Activated naive CD4-positive, alpha-beta T cell treated with anti-CD3 and anti-CD28 coated beads, Interleukin-2, amount 50 U/mL, for 72 hours (primary cell): Measurements from ENCODE around the gene CBL. TPM values are rescaled to one million over a fixed set of nuclear protein-coding genes. Genes with fewer than 3 reads are reported as not detected.

ENCODE experiments used
- ATAC-seq, 2 donors: fragments of 150-1000 bp; cut with Tn5 transposase; 2 replicates each; pipeline ENCODE4 v1.10.0; 2021; ENCODE audit warnings: mild to moderate bottlenecking in 2 of 2, moderate library complexity in 2 of 2
- DNase-seq, 2 donors: peaks; one replicate each; pipeline ENCODE4 v3.0.0; 2021 to 2022; ENCODE audit warnings: low spot score in 2 of 2
- H3K27ac Mint-ChIP-seq, 2 donors: one replicate each; pipeline ENCODE4 v1.8.0; 2022; ENCODE audit warnings: mild to moderate bottlenecking in 2 of 2, mixed read lengths in 2 of 2
- H3K36me3 Mint-ChIP-seq, 2 donors: one replicate each; pipeline ENCODE4 v1.8.0; 2022; ENCODE audit warnings: mixed read lengths in 2 of 2
- H3K9me3 Mint-ChIP-seq, 2 donors: one replicate each; pipeline ENCODE4 v1.8.0; 2022; ENCODE audit warnings: mixed read lengths in 2 of 2
- total RNA-seq, 2 donors: library from RNA; stranded (reverse); gene quantifications; one replicate each; pipeline ENCODE4 v1.2.3, GENCODE V29; 2022

CBL gene
- total RNA-seq, 2 donors from 2014 or later, result 32.3 to 50.0 TPM

GRCh38 chr11:119355091-119355843 is 149.1 kb downstream of the CBL start:
- DNase-seq, result no peak
- ATAC-seq, result no peak
- Mint-ChIP-seq H3K36me3 (no peaks in the 10 kb centered on the region), H3K9me3 (no peaks in the 10 kb centered on the region), H3K27ac (no peak overlapping the region)

DNA sequence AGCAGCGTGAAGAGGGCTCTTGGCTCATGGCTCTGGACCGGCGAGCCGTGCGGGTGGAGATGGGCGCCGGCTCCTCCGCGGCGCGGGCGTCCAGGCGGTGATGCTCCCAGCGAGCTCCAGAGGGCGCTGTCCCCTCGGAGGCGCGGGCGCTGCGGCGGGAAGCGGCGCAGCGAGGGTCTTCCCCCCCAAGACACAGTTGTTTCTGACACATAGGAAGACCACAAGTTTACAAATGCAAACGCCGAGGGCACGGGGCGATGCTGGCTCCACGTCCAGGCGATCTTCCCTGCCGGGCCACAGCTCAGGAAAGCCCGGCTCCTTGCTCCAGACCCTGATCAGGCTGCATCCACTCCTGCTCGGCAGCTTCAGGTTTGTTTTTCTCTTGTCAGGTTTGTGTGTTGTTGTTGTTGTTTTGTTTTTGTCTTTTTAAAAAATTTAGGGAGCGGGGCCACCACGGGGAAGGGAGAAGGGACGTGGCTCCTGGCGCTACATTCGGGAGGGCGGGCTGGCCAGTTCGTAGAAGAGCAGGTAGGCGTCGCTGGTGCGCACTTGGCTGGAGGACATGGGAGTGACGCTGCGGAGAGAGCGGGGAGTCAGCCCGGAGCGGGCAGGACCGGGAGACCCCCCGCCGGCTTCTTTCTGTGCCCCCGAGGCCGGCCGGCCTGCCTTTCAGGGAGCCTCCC is 150.4 kb downstream of the CBL start:
- DNase-seq (peak; percentile 72 to 79), ATAC-seq (peak; percentile 82 to 88)
- Mint-ChIP-seq H3K36me3 (no peaks in the 10 kb centered on the region), H3K9me3 (no peaks in the 10 kb centered on the region), H3K27ac (peak overlapping the region in 1 of 2 donors; percentile 80)

DNA sequence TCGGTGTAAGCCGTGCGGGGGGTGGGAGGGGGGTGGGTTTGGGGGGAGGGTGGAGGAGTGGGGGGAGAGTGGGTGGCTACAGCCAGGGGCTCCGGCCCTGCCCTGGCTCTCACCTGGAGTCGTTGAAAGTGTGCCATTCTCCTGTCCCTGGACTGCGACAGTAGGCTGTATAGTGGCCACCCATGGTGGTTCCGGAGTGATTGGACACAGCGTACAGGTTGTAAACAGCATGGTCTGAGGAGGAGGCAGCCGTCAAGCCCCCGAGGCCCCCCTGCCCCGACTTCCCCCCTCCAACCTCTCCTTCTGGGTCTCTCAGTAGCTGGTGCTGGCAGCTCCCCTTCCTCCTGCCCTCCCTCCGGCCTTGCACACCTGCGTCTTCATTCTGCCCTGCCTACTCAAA is 150.9 kb downstream of the CBL start:
- no peaks in the 10 kb centered on the region for H3K9me3 Mint-ChIP-seq
- DNase-seq (no peak), ATAC-seq (no peak)
- H3K36me3 Mint-ChIP-seq, result no peaks in the 10 kb centered on the region
- H3K27ac Mint-ChIP-seq, result no peak overlapping the region

Other genes starting within 250 kb of the CBL start
- gene FOXR1, start 234.6 kb upstream of the CBL start, total RNA-seq, result not detected
- 10 to 100 TPM; 39.0 to 60.1 TPM for gene CENATAC, start 208.2 kb upstream of the CBL start, total RNA-seq
- gene RPS25, start 188.0 kb upstream of the CBL start, total RNA-seq, result 1,000 to 10,000 TPM; 1,843 to 2,330 TPM
- 100 to 1,000 TPM in 1 of 2 donors, 10 to 100 TPM in 1; 67.3 to 123 TPM for gene TRAPPC4, start 187.6 kb upstream of the CBL start, total RNA-seq
- 10 to 100 TPM; 22.3 to 33.4 TPM for gene SLC37A4, start 175.5 kb upstream of the CBL start, total RNA-seq
- 100 to 1,000 TPM in 1 of 2 donors, 10 to 100 TPM in 1; 71.7 to 117 TPM for gene HYOU1, start 149.1 kb upstream of the CBL start, total RNA-seq
- gene VPS11, start 138.5 kb upstream of the CBL start, total RNA-seq, result 10 to 100 TPM; 26.6 to 42.2 TPM
- 10 to 100 TPM; 20.0 to 35.7 TPM for gene HMBS, start 121.5 kb upstream of the CBL start, total RNA-seq
- 10 to 100 TPM; 74.7 to 79.9 TPM for gene DPAGT1, start 104.5 kb upstream of the CBL start, total RNA-seq
- gene C2CD2L, start 99.0 kb upstream of the CBL start, total RNA-seq, result 10 to 100 TPM; 19.1 to 43.2 TPM
- 10 to 100 TPM; 38.0 to 53.3 TPM for gene HINFP, start 84.8 kb upstream of the CBL start, total RNA-seq
- gene ABCG4, start 57.3 kb upstream of the CBL start, total RNA-seq, result under 1 TPM; 0.12 to 0.25 TPM
- 10 to 100 TPM; 13.5 to 21.8 TPM for gene NLRX1, start 37.6 kb upstream of the CBL start, total RNA-seq
- under 1 TPM; 0.23 to 0.30 TPM for gene NHERF4, start 20.9 kb upstream of the CBL start, total RNA-seq
- gene MCAM, start 110.8 kb downstream of the CBL start, total RNA-seq, result 10 to 100 TPM in 1 of 2 donors, 1 to 10 TPM in 1; 3.5 to 15.7 TPM
- 10 to 100 TPM; 37.6 to 38.8 TPM for gene RNF26, start 128.2 kb downstream of the CBL start, total RNA-seq
- gene C1QTNF5, start 134.5 kb downstream of the CBL start, total RNA-seq, result not detected
- gene MFRP, start 140.4 kb downstream of the CBL start, total RNA-seq, result not detected
- 1 to 10 TPM in 1 of 2 donors, under 1 TPM in 1; 0.66 to 1.3 TPM for gene USP2, start 175.4 kb downstream of the CBL start, total RNA-seq
- not detected for gene THY1, start 216.8 kb downstream of the CBL start, total RNA-seq